IgD-negative memory B cell (primary cell): ENCODE data around the gene AIG1. TPM values are rescaled to one million over a fixed set of nuclear protein-coding genes. Genes with fewer than 3 reads are reported as not detected.
A peak's percentile ranks its signal among the peaks of the same experiment; 100 is the strongest.

ENCODE experiments used
- H3K27ac Mint-ChIP-seq, 3 donors: one replicate each; pipeline ENCODE4 v1.8.0; 2020 to 2022; ENCODE audit warnings: mild to moderate bottlenecking in 3 of 3, mixed read lengths in 3 of 3, moderate library complexity in 1 of 3
- H3K27me3 Mint-ChIP-seq: one replicate; pipeline ENCODE4 v1.8.0; 2021; ENCODE audit warnings: mixed read lengths
- H3K36me3 Mint-ChIP-seq: one replicate; pipeline ENCODE4 v1.8.0; 2020; ENCODE audit warnings: mild to moderate bottlenecking, mixed read lengths
- H3K4me1 Mint-ChIP-seq, 3 donors: one replicate each; pipeline ENCODE4 v1.8.0; 2020 to 2022; ENCODE audit warnings: mixed read lengths in 3 of 3, mild to moderate bottlenecking in 1 of 3
- H3K4me3 Mint-ChIP-seq, 4 donors: one replicate each; pipeline ENCODE4 v1.8.0; 2020 to 2022; ENCODE audit warnings: mild to moderate bottlenecking in 4 of 4, mixed read lengths in 4 of 4, moderate library complexity in 3 of 4
- H3K9me3 Mint-ChIP-seq, 3 donors: one replicate each; pipeline ENCODE4 v1.8.0; 2020 to 2021; ENCODE audit warnings: mixed read lengths in 3 of 3, mild to moderate bottlenecking in 1 of 3
- polyA plus RNA-seq: library from polyadenylated mRNA; unstranded; fragments of 300-500 nt; fragmentation: Illumina TruSeq; gene quantifications from one replicate; pipeline ENCODE4 v1.2.3, GENCODE V29; 2021

AIG1 gene
- polyA plus RNA-seq, 1 donor from 2014 or later: 23.0 TPM

GRCh38 chr6:143260857-143261256, 200.2 kb downstream of the AIG1 start:
- peaks cover 4% of the 10 kb centered on the region for H3K36me3 Mint-ChIP-seq
- H3K4me3 Mint-ChIP-seq: no peak overlapping the region
- H3K4me1 Mint-ChIP-seq: no peaks in the 10 kb centered on the region
- H3K27me3 Mint-ChIP-seq: no peaks in the 10 kb centered on the region
- H3K9me3 Mint-ChIP-seq: peaks cover 0 to 16% (median 4%) of the 10 kb centered on the region in 3 donors
- no peak overlapping the region for H3K27ac Mint-ChIP-seq

GRCh38 chr6:143261899-143262436, 201.3 kb downstream of the AIG1 start:
- no peak overlapping the region for H3K27ac Mint-ChIP-seq
- H3K4me1 Mint-ChIP-seq: no peaks in the 10 kb centered on the region
- peaks cover 4% of the 10 kb centered on the region for H3K36me3 Mint-ChIP-seq
- no peak overlapping the region for H3K4me3 Mint-ChIP-seq
- no peaks in the 10 kb centered on the region for H3K27me3 Mint-ChIP-seq
- H3K9me3 Mint-ChIP-seq: peaks cover 0 to 16% (median 4%) of the 10 kb centered on the region in 3 donors

GRCh38 chr6:143262859-143263258, 202.2 kb downstream of the AIG1 start:
- no peaks in the 10 kb centered on the region for H3K27me3 Mint-ChIP-seq
- H3K27ac Mint-ChIP-seq: no peak overlapping the region
- no peaks in the 10 kb centered on the region for H3K4me1 Mint-ChIP-seq
- peaks cover 0 to 16% (median 4%) of the 10 kb centered on the region in 3 donors for H3K9me3 Mint-ChIP-seq
- no peak overlapping the region for H3K4me3 Mint-ChIP-seq
- H3K36me3 Mint-ChIP-seq: peaks cover 4% of the 10 kb centered on the region

- Mint-ChIP-seq H3K4me1 (no peaks in the 10 kb centered on the region), H3K4me3 (no peak overlapping the region), H3K36me3 (peaks cover 4% of the 10 kb centered on the region), H3K9me3 (peaks cover 0 to 4% (median 0%) of the 10 kb centered on the region in 3 donors), H3K27me3 (no peaks in the 10 kb centered on the region), H3K27ac (no peak overlapping the region)
Measured at GRCh38 chr6:143264379-143264778, 203.7 kb downstream of the AIG1 start.

- no peaks in the 10 kb centered on the region for H3K9me3 Mint-ChIP-seq
- peaks cover 4% of the 10 kb centered on the region for H3K36me3 Mint-ChIP-seq
- peak overlapping the region in 1 of 3 donors; percentile 86 for H3K27ac Mint-ChIP-seq
- H3K4me3 Mint-ChIP-seq: no peak overlapping the region
- H3K4me1 Mint-ChIP-seq: no peaks in the 10 kb centered on the region
- H3K27me3 Mint-ChIP-seq: no peaks in the 10 kb centered on the region
Measured at GRCh38 chr6:143264986-143265764, 204.5 kb downstream of the AIG1 start.

GRCh38 chr6:143267760-143268159, 207.1 kb downstream of the AIG1 start:
- Mint-ChIP-seq H3K4me3 (no peak overlapping the region), H3K27me3 (no peaks in the 10 kb centered on the region), H3K27ac (no peak overlapping the region), H3K36me3 (peaks cover 4% of the 10 kb centered on the region), H3K4me1 (no peaks in the 10 kb centered on the region), H3K9me3 (no peaks in the 10 kb centered on the region)

- H3K27me3 Mint-ChIP-seq: no peaks in the 10 kb centered on the region
- H3K36me3 Mint-ChIP-seq: peaks cover 7% of the 10 kb centered on the region
- no peak overlapping the region for H3K4me3 Mint-ChIP-seq
- no peak overlapping the region for H3K27ac Mint-ChIP-seq
- H3K4me1 Mint-ChIP-seq: no peaks in the 10 kb centered on the region
- H3K9me3 Mint-ChIP-seq: peaks cover 0 to 3% (median 3%) of the 10 kb centered on the region in 3 donors
Measured at GRCh38 chr6:143268439-143268838, 207.8 kb downstream of the AIG1 start.

- Mint-ChIP-seq H3K36me3 (peaks cover 4% of the 10 kb centered on the region), H3K4me1 (peaks cover 0 to 7% (median 2%) of the 10 kb centered on the region in 3 donors), H3K4me3 (no peak overlapping the region), H3K27me3 (no peaks in the 10 kb centered on the region), H3K27ac (no peak overlapping the region), H3K9me3 (peaks cover 0 to 5% (median 3%) of the 10 kb centered on the region in 3 donors)
Measured at GRCh38 chr6:143270026-143270425, 209.3 kb downstream of the AIG1 start.

- peaks cover 4% of the 10 kb centered on the region for H3K36me3 Mint-ChIP-seq
- H3K27ac Mint-ChIP-seq: no peak overlapping the region
- H3K27me3 Mint-ChIP-seq: no peaks in the 10 kb centered on the region
- H3K4me3 Mint-ChIP-seq: no peak overlapping the region
- H3K9me3 Mint-ChIP-seq: peaks cover 0 to 5% (median 3%) of the 10 kb centered on the region in 3 donors
- H3K4me1 Mint-ChIP-seq: peaks cover 2 to 7% (median 6%) of the 10 kb centered on the region in 3 donors
Measured at GRCh38 chr6:143271024-143271423, 210.3 kb downstream of the AIG1 start.

GRCh38 chr6:143276436-143276835, 215.7 kb downstream of the AIG1 start:
- no peaks in the 10 kb centered on the region for H3K27me3 Mint-ChIP-seq

GRCh38 chr6:143279385-143279784, 218.7 kb downstream of the AIG1 start:
- no peaks in the 10 kb centered on the region for H3K27me3 Mint-ChIP-seq
- H3K9me3 Mint-ChIP-seq: no peaks in the 10 kb centered on the region
- no peak overlapping the region for H3K4me3 Mint-ChIP-seq
- H3K4me1 Mint-ChIP-seq: peaks cover 7 to 13% (median 10%) of the 10 kb centered on the region in 3 donors
- H3K36me3 Mint-ChIP-seq: peaks cover 2% of the 10 kb centered on the region
- no peak overlapping the region for H3K27ac Mint-ChIP-seq

More at GRCh38 chr6:143276436-143276835, 215.7 kb downstream of the AIG1 start:
- peak overlapping the region in 1 of 4 donors; percentile 82 for H3K4me3 Mint-ChIP-seq
- peaks cover 4% of the 10 kb centered on the region for H3K36me3 Mint-ChIP-seq
- no peak overlapping the region for H3K27ac Mint-ChIP-seq
- peaks cover 0 to 5% (median 3%) of the 10 kb centered on the region in 3 donors for H3K9me3 Mint-ChIP-seq
- H3K4me1 Mint-ChIP-seq: peaks cover 7 to 13% (median 12%) of the 10 kb centered on the region in 3 donors

- H3K27ac Mint-ChIP-seq: no peak overlapping the region
- H3K4me1 Mint-ChIP-seq: no peaks in the 10 kb centered on the region
- H3K9me3 Mint-ChIP-seq: peaks cover 0 to 2% (median 0%) of the 10 kb centered on the region in 3 donors
- peaks cover 16% of the 10 kb centered on the region for H3K36me3 Mint-ChIP-seq
- no peak overlapping the region for H3K4me3 Mint-ChIP-seq
- no peaks in the 10 kb centered on the region for H3K27me3 Mint-ChIP-seq
Measured at GRCh38 chr6:143283887-143284645, 223.4 kb downstream of the AIG1 start.

GRCh38 chr6:143286251-143286795, 225.6 kb downstream of the AIG1 start:
- H3K27ac Mint-ChIP-seq: no peak overlapping the region

GRCh38 chr6:143288923-143289322, 228.2 kb downstream of the AIG1 start:
- no peak overlapping the region for H3K4me3 Mint-ChIP-seq

More at GRCh38 chr6:143286251-143286795, 225.6 kb downstream of the AIG1 start:
- H3K9me3 Mint-ChIP-seq: peaks cover 0 to 2% (median 0%) of the 10 kb centered on the region in 3 donors
- H3K4me3 Mint-ChIP-seq: no peak overlapping the region
- H3K4me1 Mint-ChIP-seq: no peaks in the 10 kb centered on the region
- no peaks in the 10 kb centered on the region for H3K27me3 Mint-ChIP-seq
- H3K36me3 Mint-ChIP-seq: peaks cover 18% of the 10 kb centered on the region

GRCh38 chr6:143290206-143290605, 229.5 kb downstream of the AIG1 start:
- no peak overlapping the region for H3K4me3 Mint-ChIP-seq
- H3K9me3 Mint-ChIP-seq: peaks cover 0 to 2% (median 0%) of the 10 kb centered on the region in 3 donors
- no peaks in the 10 kb centered on the region for H3K4me1 Mint-ChIP-seq
- peaks cover 19% of the 10 kb centered on the region for H3K36me3 Mint-ChIP-seq
- H3K27ac Mint-ChIP-seq: no peak overlapping the region
- no peaks in the 10 kb centered on the region for H3K27me3 Mint-ChIP-seq

More at GRCh38 chr6:143288923-143289322, 228.2 kb downstream of the AIG1 start:
- H3K36me3 Mint-ChIP-seq: peaks cover 20% of the 10 kb centered on the region
- peaks cover 0 to 2% (median 0%) of the 10 kb centered on the region in 3 donors for H3K9me3 Mint-ChIP-seq
- H3K27me3 Mint-ChIP-seq: no peaks in the 10 kb centered on the region
- H3K27ac Mint-ChIP-seq: no peak overlapping the region
- no peaks in the 10 kb centered on the region for H3K4me1 Mint-ChIP-seq
